ENCODE data around the gene CARMIL1.

- no peak for TF ChIP-seq CTCF (IDR thresholded peaks at IDR 0.05)
- no peak for TF ChIP-seq POLR2A (IDR thresholded peaks at IDR 0.05)
Observed at GRCh38 chr6:25306379-25306778, 27.2 kb downstream of the CARMIL1 start.

Measured in heart left ventricle (tissue), 13 donors.